Uterus (tissue), 4 donors: ENCODE measurements around the gene ZNF549. TPM values are rescaled to one million over a fixed set of nuclear protein-coding genes. Genes with fewer than 3 reads are reported as not detected.
"Not testable (repeated sequence)": the region's sequence is repeated elsewhere in the genome, so short reads cannot be mapped to it uniquely, and the experiment has no call there.

Experiments used
- DNase-seq, 2 donors: peaks; one replicate each; pipeline ENCODE4 v3.0.0-alpha.2; 2019 to 2020
- H3K27ac ChIP-seq, 2 donors: fragments of 200-600 bp; sonication (generic); 1 replicate in 1 of 2; 2 replicates in 1 of 2; pipeline ENCODE4 v1.5.1; 2016 to 2018
- H3K27me3 ChIP-seq, 2 donors: fragments of 200-600 bp; sonication (generic); one replicate each; pipeline ENCODE4 v1.5.1; 2018 to 2019; ENCODE audit warnings: control low read depth in 1 of 2
- H3K36me3 ChIP-seq, 2 donors: fragments of 200-600 bp; sonication (generic); one replicate each; pipeline ENCODE4 v1.5.1; 2019; ENCODE audit warnings: control low read depth in 1 of 2
- H3K4me1 ChIP-seq, 2 donors: fragments of 200-600 bp; sonication (generic); one replicate each; pipeline ENCODE4 v1.5.1; 2018 to 2019; ENCODE audit warnings: control low read depth in 1 of 2
- H3K4me3 ChIP-seq, 2 donors: fragments of 200-600 bp; sonication (generic); 1 replicate in 1 of 2; 2 replicates in 1 of 2; pipeline ENCODE4 v1.5.1; 2018 to 2019; ENCODE audit warnings: mild to moderate bottlenecking in 1 of 2
- H3K9me3 ChIP-seq, 2 donors: fragments of 200-600 bp; sonication (generic); one replicate each; pipeline ENCODE4 v1.5.1; 2019; ENCODE audit warnings: control low read depth in 1 of 2
- POLR2A ChIP-seq, 2 donors: fragments of 450-650 bp; IDR thresholded peaks; one replicate each; pipeline ENCODE4 v1.6.1; 2016; ENCODE audit warnings: antibody characterized with exemption in 2 of 2, mild to moderate bottlenecking in 1 of 2, moderate library complexity in 1 of 2
- intact Hi-C: fragments of 100-400 bp; cut with DNase I; formaldehyde crosslinking; loops from one replicate; pipeline ENCODE4 v1.15.1; 2023; ENCODE audit warnings: low total_unique reads
- total RNA-seq, 4 donors: library from RNA; depleted of rRNA in 3 of 4; stranded (reverse); fragments of >200 nt in 3 of 4; gene quantifications; one replicate each; pipeline versions ENCODE4 v1.1.0 to v1.2.4, GENCODE V29; 2014 to 2023
- TF ChIP-seq, protein P1 (sequence below), 4 experiments: fragments of 200-600 bp in 2 of 4; fragments of 450-650 bp in 2 of 4; sonication (generic) in 2 of 4; IDR thresholded peaks; one replicate each; pipeline ENCODE4 v1.5.1; 2016 to 2019; ENCODE audit warnings: antibody characterized with exemption in 4 of 4, mild to moderate bottlenecking in 2 of 4, moderate library complexity in 1 of 4
- donor health status: DM: yes; HTN: yes; CAD: no.

Gene ZNF549
- total RNA-seq = 10 to 100 TPM in 2 of 4 donors, 1 to 10 TPM in 2; 8.2 to 38.9 (median 14.2) TPM

DNA sequence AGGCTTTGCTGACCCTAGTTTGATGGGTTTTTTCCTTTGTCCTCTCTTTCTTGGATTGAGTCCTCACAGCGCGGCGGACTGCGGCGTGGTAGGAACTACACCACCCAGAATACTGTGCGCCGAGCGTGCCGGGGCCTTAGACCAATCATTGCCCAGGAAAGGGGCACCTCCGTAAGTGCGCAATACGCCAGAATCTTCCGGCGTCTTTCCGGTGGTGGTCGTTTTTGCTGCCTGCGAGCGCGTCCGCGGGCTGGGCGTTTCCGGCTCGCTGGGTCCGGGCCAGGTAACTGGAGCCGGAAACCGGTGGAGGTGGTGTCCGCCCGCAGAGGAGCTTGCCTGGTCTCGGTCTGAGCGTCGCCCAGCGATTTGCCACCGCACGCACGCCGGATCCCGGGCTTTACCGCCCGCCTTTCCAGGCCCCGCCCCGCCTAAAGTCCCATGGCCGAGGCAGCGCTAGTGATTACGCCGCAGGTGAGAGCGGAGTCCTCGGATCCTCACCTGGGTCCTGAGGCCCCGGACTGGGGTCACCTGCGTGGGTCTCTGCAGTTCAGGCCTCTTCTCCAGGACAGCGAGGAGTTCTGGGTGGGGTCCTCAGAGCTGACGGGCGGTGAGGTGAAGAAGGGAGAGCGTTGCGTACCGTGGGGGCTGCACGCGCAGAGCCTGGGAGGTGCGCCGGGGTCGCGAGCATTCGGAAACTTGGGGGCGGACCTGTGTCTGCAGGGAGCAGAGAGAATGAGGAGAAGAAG, at the start of gene ZNF549:
Gene ZNF549 (plus strand): TSS at position 221 of the 746 bp plus-strand sequence. CDS start 218 bp downstream, at position 439.
- intact Hi-C loops = no loop called here
- Histone ChIP-seq H3K4me3 (peak within 1 kb of the TSS; percentile 72 to 91), H3K4me1 (no peaks in the 10 kb centered on the region), H3K36me3 (no peaks in the 10 kb centered on the region), H3K27me3 (no peaks in the 10 kb centered on the region), H3K9me3 (peaks cover 0 to 22% of the 10 kb centered on the region in 2 donors), H3K27ac (peak within 1 kb of the TSS; percentile 49 to 58)
- TF ChIP-seq, protein P1, sequence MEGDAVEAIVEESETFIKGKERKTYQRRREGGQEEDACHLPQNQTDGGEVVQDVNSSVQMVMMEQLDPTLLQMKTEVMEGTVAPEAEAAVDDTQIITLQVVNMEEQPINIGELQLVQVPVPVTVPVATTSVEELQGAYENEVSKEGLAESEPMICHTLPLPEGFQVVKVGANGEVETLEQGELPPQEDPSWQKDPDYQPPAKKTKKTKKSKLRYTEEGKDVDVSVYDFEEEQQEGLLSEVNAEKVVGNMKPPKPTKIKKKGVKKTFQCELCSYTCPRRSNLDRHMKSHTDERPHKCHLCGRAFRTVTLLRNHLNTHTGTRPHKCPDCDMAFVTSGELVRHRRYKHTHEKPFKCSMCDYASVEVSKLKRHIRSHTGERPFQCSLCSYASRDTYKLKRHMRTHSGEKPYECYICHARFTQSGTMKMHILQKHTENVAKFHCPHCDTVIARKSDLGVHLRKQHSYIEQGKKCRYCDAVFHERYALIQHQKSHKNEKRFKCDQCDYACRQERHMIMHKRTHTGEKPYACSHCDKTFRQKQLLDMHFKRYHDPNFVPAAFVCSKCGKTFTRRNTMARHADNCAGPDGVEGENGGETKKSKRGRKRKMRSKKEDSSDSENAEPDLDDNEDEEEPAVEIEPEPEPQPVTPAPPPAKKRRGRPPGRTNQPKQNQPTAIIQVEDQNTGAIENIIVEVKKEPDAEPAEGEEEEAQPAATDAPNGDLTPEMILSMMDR (IDR thresholded peaks at IDR 0.05) = no peak
- TF ChIP-seq POLR2A (IDR thresholded peaks at IDR 0.05) = no peak
- DNase-seq = peak; percentile 81 to 86

DNA sequence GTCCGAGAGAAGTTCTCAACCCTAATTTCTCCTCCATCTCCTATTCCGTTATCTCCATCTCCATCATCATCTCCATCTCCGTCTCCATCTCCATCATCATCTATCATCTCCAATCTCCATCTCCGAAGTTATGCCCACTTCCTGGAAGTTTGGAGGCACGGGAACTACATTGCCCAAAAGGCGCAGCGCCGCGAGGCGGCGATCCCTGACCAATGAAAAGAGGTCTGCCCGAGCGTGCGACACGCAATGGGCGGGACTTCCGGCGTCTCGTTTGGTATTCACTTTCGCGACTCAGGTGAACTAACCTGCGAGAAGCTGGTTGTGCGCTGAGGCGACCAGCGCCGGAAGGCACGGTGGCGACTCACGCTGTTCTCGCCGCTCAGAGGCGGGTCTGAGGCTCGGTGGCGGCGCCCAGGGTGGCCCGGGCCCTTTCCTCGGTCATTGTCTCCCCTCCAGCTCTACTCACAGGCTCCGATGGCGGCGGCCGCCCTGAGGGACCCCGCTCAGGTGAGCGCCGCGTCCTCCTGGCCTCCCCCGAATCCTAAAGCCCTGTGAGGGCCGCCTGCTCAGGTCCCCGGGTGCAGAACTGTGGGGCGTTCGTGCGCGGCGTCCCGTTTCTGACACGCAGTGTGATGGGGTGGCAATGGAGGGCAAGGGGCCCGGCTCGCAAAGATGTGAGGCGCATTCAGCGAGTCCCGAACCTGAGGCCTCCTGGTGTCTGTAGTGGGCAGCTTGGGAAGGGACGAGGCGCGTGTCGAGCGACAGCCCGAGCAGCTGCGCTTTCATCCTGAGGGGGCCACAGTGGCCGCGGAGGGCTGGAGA, 39.5 kb upstream of the ZNF549 start, which contains the start of gene ZNF419:
Gene ZNF419 (plus strand): TSS at position 274 of the 822 bp plus-strand sequence. CDS start 201 bp downstream, at position 475.
- TF ChIP-seq POLR2A (IDR thresholded peaks at IDR 0.05) = peak in 1 of 2 donors; percentile 27

DNA sequence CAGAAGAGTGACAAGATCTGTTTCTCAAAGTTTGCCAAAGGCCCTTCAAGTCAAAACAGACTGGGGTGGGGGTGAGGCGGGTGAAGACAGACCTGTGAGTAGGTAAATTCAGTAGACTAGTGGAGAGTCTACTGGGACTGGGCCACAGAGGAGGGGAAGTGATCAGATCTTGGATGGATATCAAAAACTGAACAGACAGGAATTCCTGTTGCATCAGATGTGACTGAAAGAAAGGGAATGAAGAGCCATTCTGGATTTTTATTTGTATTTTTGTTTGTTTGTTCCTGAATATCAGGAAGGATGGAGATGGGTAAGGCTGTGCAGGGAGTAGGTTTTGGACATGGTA, 38.9 kb upstream of the ZNF549 start:
- H3K27me3 ChIP-seq, H3K27ac ChIP-seq, DNase-seq, H3K9me3 ChIP-seq, H3K4me3 ChIP-seq, H3K36me3 ChIP-seq, intact Hi-C loops, H3K4me1 ChIP-seq: not testable (repeated sequence)

More for the DNA sequence above, 39.5 kb upstream of the ZNF549 start, which contains the start of gene ZNF419:
- intact Hi-C loops, H3K4me1 ChIP-seq, H3K9me3 ChIP-seq, H3K36me3 ChIP-seq, H3K27me3 ChIP-seq: not testable (repeated sequence)
- Histone ChIP-seq H3K4me3 (peak within 1 kb of the TSS; percentile 68 to 94), H3K27ac (peak within 1 kb of the TSS; percentile 62 to 64)
- peak; percentile 85 to 87 for DNase-seq

DNA sequence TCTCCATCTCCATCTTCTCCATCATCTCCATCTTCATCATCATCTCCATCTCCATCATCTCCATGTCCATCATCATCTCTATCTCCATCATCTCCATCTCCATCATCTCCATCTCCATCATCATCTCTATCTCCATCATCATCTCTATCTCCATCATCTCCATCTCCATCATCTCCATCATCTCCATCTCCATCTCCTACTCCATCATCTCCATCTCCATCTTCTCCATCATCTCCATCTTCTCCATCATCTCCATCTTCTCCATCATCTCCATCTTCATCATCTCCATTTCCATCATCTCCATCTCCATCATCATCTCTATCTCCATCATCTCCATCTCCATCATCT, 27.9 kb upstream of the ZNF549 start:
- H3K27me3 ChIP-seq, H3K36me3 ChIP-seq, DNase-seq, H3K27ac ChIP-seq, H3K4me1 ChIP-seq, intact Hi-C loops, H3K4me3 ChIP-seq: not testable (repeated sequence)
- peaks cover 0 to 17% of the 10 kb centered on the region in 2 donors for H3K9me3 ChIP-seq

DNA sequence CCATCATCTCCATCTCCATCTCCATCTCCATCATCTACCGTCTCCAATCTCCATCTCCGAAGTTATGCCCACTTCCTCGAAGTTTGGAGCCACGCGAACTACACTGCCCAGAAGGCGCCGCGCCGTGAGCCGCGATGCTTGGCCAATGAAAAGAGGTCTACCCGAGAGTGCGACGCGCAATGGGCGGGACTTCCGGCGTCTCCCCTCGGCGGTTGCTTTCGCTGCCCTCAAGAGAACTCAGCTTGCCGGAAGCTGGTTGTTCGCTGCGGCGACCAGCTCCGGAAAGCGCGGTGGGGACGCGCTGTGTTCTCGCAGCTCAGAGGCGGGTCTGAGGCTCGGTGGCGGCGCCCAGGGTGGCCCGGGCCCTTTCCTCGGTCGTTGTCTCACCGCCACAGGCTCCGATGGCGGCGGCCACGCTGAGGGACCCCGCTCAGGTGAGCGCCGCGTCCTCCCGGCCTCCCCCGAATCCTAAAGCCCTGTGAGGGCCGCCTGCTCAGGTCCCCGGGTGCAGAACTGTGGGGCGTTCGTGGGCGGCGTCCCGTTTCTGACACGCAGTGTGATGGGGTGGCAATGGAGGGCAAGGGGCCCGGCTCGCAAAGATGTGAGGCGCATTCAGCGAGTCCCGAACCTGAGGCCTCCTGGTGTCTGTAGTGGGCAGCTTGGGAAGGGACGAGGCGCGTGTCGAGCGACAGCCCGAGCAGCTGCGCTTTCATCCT, 27.3 kb upstream of the ZNF549 start, which contains the start of gene ZNF773:
Gene ZNF773 (plus strand): TSS at position 259 of the 716 bp plus-strand sequence. CDS start 143 bp downstream, at position 402.
- peak in 1 of 2 donors; percentile 53 for TF ChIP-seq POLR2A (IDR thresholded peaks at IDR 0.05)
- Histone ChIP-seq H3K9me3 (peaks cover 0 to 11% of the 10 kb centered on the region in 2 donors), H3K4me3 (peak within 1 kb of the TSS; percentile 81 to 97), H3K27ac (peak within 1 kb of the TSS; percentile 63 to 76)
- intact Hi-C loops, H3K36me3 ChIP-seq, H3K4me1 ChIP-seq, H3K27me3 ChIP-seq: not testable (repeated sequence)
- peak; percentile 89 to 92 for DNase-seq

DNA sequence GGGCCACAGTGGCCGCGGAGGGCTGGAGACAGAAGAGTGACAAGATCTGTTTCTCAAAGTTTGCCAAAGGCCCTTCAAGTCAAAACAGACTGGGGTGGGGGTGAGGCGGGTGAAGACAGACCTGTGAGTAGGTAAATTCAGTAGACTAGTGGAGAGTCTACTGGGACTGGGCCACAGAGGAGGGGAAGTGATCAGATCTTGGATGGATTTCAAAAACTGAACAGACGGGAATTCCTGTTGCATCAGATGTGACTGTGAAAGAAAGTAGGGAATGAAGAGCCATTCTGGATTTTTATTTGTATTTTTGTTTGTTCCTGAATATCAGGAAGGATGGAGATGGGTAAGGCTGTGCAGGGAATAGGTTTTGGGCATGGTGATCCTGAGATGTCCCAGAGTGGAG, 26.8 kb upstream of the ZNF549 start:
- intact Hi-C loops = not testable (repeated sequence)

DNA sequence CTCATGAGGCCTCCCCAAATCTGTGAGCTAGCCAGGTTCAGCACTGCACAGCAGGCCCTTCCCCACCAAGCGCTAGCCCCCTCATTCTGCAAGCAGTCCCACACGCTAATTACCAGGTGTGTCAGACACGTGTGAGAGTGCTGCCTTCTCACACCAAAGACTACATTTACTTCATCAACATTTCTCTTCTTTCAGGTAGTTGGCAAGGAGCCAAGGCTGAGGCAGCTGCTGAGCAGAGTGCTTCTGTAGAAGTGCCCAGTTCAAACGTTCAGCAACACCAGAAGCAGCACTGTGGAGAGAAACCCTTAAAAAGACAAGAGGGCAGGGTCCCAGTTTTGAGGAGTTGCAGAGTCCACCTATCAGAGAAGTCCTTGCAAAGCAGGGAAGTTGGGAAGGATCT, 21.0 kb upstream of the ZNF549 start:
- Histone ChIP-seq H3K4me3 (no peak overlapping the region), H3K36me3 (no peaks in the 10 kb centered on the region)

More for the DNA sequence above, 26.8 kb upstream of the ZNF549 start:
- H3K9me3 ChIP-seq, H3K4me3 ChIP-seq, H3K4me1 ChIP-seq, H3K36me3 ChIP-seq, DNase-seq, H3K27ac ChIP-seq, H3K27me3 ChIP-seq: not testable (repeated sequence)

More for the DNA sequence above, 21.0 kb upstream of the ZNF549 start:
- intact Hi-C loops = no loop called here
- Histone ChIP-seq H3K4me1 (no peaks in the 10 kb centered on the region), H3K27ac (no peak overlapping the region), H3K27me3 (no peaks in the 10 kb centered on the region), H3K9me3 (peaks cover 0 to 31% of the 10 kb centered on the region in 2 donors)
- TF ChIP-seq, protein P1 (IDR thresholded peaks at IDR 0.05) = no peak
- TF ChIP-seq POLR2A (IDR thresholded peaks at IDR 0.05) = no peak
- DNase-seq = no peak
